Measurements from ENCODE around the gene PALLD. TPM values are rescaled to one million over a fixed set of nuclear protein-coding genes. Genes with fewer than 3 reads are reported as not detected.

PALLD gene
- total and polyA plus RNA-seq, 2 donors (not counting 3 experiments of a cell fraction or from before 2014, with no cell fraction given), result 13.4 to 48.2 TPM

DNA sequence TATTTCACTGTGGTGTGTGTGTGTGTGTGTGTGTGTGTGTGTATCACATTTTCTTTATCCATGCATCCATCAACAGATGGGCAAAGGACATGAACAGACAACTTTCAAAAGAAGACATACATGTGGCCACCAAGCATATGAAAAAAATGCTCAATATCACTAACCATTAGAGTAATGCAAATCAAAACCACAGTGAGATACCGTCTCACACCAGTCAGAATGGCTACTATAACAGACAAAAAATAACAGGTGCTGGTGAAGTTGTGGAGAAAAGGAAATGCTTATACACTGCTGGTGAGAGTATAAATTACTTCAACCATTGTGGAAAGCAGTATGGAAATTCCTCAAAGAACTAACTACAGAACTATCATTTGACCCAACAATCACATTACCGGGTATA is 83.4 kb downstream of the PALLD start:
- no peaks in the 10 kb centered on the region for H3K27me3 ChIP-seq (ENCODE audit: control insufficient read depth in 2 of 2, insufficient read depth in 2 of 2, low read length in 2 of 2)
- dilution Hi-C loops (cut with MboI; ENCODE audit: extremely low pct_ligation_motif_present, low sequenced_read_pairs) (loop anchor here (25.0 kb wide), 1 partner anchor 332 kb away; no protein-coding TSS in a partner anchor), intact Hi-C loops (cut with micrococcal nuclease) (no loop called here)
- H2AFZ ChIP-seq (ENCODE audit: low read depth, low read length), result no peak overlapping the region
- no peak overlapping the region for H3K4me2 ChIP-seq (ENCODE audit: insufficient read depth, low read length)
- CTCF ChIA-PET, result interaction anchor here (1.1 to 1.4 kb wide), 2 partner anchors 15 to 342 kb away, joined by 4 to 8 read pairs; no protein-coding TSS in a partner anchor
- H4K20me1 ChIP-seq (replicated peaks; ENCODE audit: control insufficient read depth, extremely low read depth, insufficient read depth, low read length), result no peaks in the 10 kb centered on the region
- no peaks in the 10 kb centered on the region for H3K9me1 ChIP-seq (replicated peaks; ENCODE audit: control insufficient read depth, extremely low read depth, insufficient read depth, low read length)
- FAIRE-seq (peak; percentile 18), DNase-seq (ENCODE audit: low read depth, low spot score) (no peak)
- H3K4me1 ChIP-seq (ENCODE audit: control insufficient read depth, extremely low read depth, insufficient read depth, low read length), result peaks cover 6% of the 10 kb centered on the region
- H3K79me2 ChIP-seq (ENCODE audit: control insufficient read depth, insufficient read depth, low read length), result no peaks in the 10 kb centered on the region
- TF ChIP-seq, protein P1, sequence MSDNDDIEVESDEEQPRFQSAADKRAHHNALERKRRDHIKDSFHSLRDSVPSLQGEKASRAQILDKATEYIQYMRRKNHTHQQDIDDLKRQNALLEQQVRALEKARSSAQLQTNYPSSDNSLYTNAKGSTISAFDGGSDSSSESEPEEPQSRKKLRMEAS (IDR thresholded peaks at IDR 0.05; ENCODE audit: insufficient read depth, insufficient read length), result no peak
- TF ChIP-seq FOS (IDR thresholded peaks at IDR 0.05; ENCODE audit: borderline replicate concordance, insufficient read depth, low read length) (no peak), CTCF (IDR thresholded peaks at IDR 0.05; ENCODE audit: extremely low read depth in 1 of 2, insufficient read depth in 1 of 2, low read depth in 1 of 2, low read length in 2 of 2) (no peak), GATA2 (IDR thresholded peaks at IDR 0.05; ENCODE audit: insufficient read depth, insufficient read length, low read depth, low read length) (no peak), MYC (IDR thresholded peaks at IDR 0.05; ENCODE audit: low read depth, low read length) (no peak), POLR2AphosphoS5 (IDR thresholded peaks at IDR 0.05; ENCODE audit: insufficient read depth, low read depth, low read length) (no peak), JUN (IDR thresholded peaks at IDR 0.05; ENCODE audit: borderline replicate concordance, insufficient read depth, insufficient read length, low read depth) (no peak), EZH2 (IDR thresholded peaks at IDR 0.05; ENCODE audit: borderline replicate concordance, low read depth, low read length, severe bottlenecking) (no peak), POLR2A (IDR thresholded peaks at IDR 0.05; ENCODE audit: low read depth, low read length) (no peak)
- no peak overlapping the region for H3K27ac ChIP-seq (ENCODE audit: insufficient read depth, low read depth, low read length)
- H3K36me3 ChIP-seq (ENCODE audit: control insufficient read depth in 2 of 2, extremely low read depth in 1 of 2, insufficient read depth in 2 of 2, low read length in 2 of 2), result no peaks in the 10 kb centered on the region
- POLR2A ChIA-PET, result no interaction called here
- no peaks in the 10 kb centered on the region for H3K9me3 ChIP-seq (replicated peaks; ENCODE audit: control insufficient read depth, insufficient read depth, low read length)
- no TSS peak for BruUV-seq (replicated peaks)
- H3K9ac ChIP-seq (replicated peaks; ENCODE audit: extremely low read depth, insufficient read depth, low read length), result no peak overlapping the region
- H3K4me3 ChIP-seq (replicated peaks in 1 of 3; ENCODE audit: insufficient read depth in 1 of 3, low read depth in 1 of 3, low read length in 3 of 3), result no peak overlapping the region

Data from endothelial cell of umbilical vein (primary cell).